H54 (cell line): ENCODE measurements around the gene GALNT17.
"Not testable (repeated sequence)": the region's sequence is repeated elsewhere in the genome, so short reads cannot be mapped to it uniquely, and the experiment has no call there.

Experiments
- DNase-seq: peaks from one replicate; pipeline ENCODE4 v3.0.0; 2011; ENCODE audit warnings: low spot score, mixed read lengths; ENCODE audit not compliant: insufficient read length
- FAIRE-seq: peaks from 3 replicates; lab custom pipeline; 2011; peaks lifted over from hg19 to GRCh38; lab: Jason Lieb, UNC
- POLR2A ChIP-seq: IDR thresholded peaks from 2 replicates; pipeline ENCODE4 v1.6.1; 2011; ENCODE audit warnings: low read depth, mild to moderate bottlenecking, low read length

The GALNT17 gene

DNA sequence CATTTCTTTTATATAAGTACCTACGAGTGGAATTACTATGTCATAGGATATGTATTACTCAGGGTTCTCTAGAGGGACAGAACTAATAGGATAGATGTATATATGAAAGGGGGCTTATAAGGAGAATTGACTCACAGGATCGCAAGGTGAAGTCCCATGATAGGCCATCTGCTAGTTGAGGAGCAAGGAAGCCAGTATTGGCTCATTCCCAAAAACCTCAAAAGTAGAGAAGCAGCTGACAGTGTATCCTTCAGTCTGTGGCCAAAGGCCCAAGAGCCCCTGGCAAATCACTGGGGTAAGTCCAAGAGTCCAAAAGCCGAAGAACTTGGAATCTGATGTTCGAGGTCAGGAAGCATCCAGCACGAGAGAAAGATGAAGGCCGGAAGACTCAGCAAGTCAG is 59.8 kb downstream of the GALNT17 start:
- no peak for TF ChIP-seq POLR2A
- DNase-seq = no peak
- no peak for FAIRE-seq

DNA sequence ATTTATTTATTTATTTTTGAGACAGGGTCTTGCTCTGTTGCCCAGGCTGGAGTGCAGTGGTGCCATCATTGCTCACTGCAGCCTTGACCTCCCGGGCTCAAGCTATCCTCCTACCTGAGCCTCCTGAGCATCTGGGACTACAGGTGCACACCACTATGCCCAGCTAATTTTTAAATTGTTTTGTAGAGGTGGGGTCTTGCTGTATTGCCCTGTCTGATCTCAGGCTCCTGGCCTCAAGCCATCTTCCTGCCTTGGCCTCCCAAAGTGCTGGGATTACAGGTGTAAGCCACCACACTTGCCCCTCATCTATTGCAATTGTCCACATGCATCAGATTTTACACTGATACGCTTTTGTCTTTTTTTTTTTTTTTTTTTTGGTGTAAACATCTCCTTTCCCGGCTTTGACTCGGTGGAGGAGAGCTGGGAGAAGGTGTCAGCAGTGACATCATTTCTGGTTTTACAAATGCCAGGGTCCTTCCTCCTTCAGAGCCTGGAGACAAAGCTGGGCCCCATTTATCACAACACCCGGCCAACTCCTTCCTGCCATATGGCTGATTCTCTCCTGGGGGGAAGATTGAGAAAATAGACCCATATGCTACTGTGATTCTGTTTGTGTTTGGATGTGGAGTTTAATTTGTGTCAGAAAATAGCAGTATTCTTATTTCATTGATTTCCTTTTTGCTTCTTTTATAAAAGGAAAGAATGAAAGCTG is 61.3 kb downstream of the GALNT17 start:
- FAIRE-seq (no peak), DNase-seq (no peak)
- TF ChIP-seq POLR2A = no peak

DNA sequence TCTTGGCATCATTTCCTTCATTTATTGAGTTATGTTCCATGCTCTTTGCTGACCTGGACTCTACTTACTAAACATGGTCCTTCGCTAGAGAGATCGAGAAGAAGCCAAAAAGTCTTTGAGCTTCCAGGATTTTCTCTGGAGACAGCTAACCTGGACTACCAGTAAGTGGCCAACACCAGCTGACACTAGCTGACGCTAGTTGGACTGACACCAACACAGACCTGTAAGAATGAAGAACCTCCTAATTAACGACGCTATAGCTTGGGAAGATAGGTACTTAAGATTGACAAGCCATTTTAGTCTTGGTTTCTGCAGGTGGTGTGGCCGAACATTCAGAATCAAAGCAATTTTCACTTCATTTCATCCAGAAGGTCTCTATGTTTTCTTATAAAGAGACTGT is 66.4 kb downstream of the GALNT17 start:
- FAIRE-seq (no peak), DNase-seq (no peak)
- TF ChIP-seq POLR2A = no peak

DNA sequence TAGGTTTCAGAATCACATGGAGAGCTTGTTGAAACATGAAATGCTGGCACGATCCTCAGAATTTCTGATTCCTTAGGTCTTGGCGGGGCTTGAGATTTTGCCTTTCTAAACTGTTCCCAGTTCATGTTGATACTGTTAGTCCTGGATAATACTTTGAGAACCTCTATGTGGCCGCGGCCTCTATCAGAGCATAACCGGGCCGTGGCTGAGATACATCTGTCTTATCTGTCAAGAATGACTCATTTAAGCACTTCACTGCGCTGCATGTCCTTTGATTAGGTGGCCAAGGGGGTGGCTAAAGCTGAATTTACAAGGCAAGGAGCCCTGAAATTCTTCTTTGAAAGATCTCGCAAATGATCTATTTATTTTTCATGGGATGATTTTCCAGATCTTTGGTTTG is 66.9 kb downstream of the GALNT17 start:
- DNase-seq (no peak), FAIRE-seq (no peak)
- no peak for TF ChIP-seq POLR2A

DNA sequence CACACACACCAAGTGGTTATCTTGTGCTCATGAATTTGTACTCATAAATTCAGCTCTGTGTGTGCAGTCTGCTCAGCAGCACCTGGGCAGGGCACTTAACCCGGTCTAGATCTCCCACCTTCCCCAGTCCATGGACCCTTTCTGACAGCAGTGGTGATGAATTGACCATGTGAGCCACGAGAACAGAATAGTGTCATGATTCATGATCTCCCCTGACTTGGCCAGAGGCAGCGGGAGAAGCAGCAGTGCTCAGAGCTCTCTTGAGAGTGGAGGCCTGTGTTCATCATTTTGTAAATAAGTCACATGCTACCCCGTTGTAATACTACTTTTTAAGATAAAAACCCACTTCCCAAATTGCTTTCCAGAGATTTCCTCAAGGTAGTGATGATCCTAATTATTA is 74.2 kb downstream of the GALNT17 start:
- FAIRE-seq = no peak
- DNase-seq = no peak
- no peak for TF ChIP-seq POLR2A

DNA sequence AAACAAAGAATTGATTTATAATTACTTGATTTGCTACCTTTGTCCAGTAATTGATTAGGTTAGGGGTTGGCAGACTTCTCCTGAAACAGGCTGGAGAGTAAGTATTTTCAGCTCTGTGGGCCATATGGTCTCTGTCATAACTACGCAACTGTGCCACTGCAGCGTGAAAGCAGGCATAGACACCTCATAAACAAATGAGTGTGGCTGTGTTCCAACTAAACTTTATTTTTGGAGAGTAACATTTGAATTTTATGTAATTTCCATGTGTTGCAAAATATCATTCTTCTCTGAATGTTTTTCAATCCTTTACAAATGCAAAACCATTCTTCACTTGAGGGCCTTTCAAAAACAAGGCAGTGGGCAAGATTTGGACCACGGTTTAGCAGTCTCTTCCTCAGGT is 76.9 kb downstream of the GALNT17 start:
- FAIRE-seq = no peak
- DNase-seq = no peak
- no peak for TF ChIP-seq POLR2A

DNA sequence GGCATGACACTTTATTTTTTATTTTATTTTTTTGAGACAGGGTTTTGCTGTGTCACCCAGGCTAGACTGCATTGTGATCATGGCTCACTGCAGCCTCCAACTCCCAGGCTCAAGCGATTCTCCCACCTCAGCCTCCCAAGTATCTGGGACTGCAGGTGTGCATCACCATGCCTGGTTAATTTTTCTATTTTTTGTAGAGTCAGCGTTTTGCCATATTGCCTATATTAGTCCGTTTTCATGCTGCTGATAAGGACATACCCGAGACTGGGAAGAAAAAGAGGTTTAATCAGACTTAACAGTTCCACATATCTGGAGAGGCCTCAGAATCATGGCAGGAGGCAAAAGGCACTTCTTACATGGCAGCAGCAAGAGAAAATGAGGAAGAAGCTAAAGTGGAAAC is 77.5 kb downstream of the GALNT17 start:
- DNase-seq, FAIRE-seq: not testable (repeated sequence)

DNA sequence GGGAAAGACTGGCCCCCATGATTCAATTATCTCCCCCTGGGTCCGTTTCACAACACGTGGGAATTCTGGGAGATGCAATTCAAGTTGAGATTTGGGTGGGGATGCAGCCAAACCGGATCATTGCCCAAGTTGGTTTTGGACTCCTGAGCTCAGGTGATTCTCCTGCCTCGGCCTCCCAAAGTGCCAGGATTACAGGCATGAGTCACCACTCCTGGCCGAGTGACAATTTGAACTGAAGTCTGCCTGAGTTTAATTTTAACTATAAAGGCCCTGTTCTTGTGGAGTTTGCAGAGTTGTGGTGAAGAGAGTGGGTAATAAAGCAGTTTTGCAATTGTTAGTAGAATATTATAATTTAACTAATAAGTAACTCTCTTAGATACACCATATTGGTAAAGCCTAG is 78.3 kb downstream of the GALNT17 start:
- DNase-seq = no peak
- no peak for FAIRE-seq
- TF ChIP-seq POLR2A = no peak

DNA sequence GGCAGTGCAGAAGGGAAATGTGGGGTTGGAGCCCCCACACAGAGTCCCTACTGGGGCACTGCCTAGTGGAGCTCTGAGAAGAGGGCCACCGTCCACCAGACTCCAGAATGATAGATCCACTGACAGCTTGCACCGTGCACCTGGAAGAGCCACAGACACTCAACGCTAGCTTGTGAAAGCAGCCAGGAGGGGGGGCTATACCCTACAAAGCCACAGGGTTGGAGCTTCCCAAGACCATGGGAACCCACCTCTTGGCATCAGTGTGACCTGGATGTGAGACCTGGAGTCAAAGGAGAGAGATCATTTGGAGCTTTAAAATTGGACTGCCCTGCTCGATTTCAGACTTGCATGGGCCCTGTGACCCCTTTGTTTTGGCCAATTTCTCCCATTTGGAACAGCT is 80.5 kb downstream of the GALNT17 start:
- DNase-seq, FAIRE-seq: not testable (repeated sequence)

DNA sequence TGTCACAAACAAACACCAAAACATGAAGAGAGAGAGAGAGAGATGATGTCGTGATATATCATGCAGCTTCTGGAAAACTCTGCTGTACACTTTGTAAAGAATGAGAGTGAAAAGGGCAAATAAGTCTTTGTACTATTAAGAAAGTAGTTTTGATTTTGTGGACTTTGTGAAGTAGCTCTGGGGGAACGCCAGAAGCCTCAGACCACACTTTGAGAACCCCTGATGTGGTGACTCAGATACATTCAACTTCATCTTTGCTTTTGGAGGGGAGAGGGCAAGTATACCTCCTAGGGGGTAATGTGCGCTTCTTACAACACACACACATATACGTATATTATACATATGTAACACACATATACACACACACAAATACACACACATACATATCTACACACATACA is 84.3 kb downstream of the GALNT17 start:
- FAIRE-seq = no peak
- no peak for DNase-seq
- no peak for TF ChIP-seq POLR2A

DNA sequence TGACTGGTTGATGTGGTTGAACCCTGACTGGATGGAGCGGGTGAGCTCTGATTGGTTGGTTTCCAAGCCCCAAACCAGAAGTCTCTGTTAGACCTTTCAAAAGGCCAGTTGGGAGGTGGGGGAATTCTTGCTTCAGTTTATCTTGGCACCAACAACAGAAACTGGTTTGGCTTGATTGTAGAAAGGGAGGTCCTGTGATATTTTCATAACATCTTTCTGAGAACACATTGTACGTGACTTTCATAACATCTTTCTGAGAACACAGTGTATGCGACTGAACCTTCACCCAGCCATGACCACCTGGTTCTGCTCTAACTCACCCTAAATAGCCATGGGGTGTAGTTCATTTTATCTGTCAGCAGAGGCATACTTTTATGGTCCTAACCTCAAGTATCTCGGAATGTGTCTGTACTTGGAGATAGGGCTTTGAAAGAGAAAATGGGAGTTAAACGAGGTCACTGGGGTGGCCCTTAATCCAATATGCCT is 88.3 kb downstream of the GALNT17 start:
- DNase-seq = no peak
- no peak for TF ChIP-seq POLR2A
- no peak for FAIRE-seq

DNA sequence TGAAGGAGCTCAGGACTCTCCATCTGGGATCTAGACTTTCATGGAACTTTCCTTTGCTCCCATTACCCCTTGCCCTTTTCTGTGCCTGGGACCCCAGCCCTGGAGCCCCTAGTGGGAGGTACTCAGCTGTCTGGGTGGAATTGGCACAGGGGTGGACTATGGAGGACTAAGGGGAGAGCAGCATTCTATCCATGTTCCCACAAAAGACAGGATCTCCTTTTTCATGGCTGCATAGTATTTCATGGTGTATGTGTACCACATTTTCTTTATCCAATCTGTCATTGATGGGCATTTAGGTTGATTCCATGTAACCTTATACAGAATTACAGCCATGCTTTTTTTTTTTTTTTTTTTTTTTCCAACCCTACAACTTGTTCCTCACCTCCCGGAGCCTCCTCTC is 89.1 kb downstream of the GALNT17 start:
- DNase-seq (no peak), FAIRE-seq (no peak)
- no peak for TF ChIP-seq POLR2A

DNA sequence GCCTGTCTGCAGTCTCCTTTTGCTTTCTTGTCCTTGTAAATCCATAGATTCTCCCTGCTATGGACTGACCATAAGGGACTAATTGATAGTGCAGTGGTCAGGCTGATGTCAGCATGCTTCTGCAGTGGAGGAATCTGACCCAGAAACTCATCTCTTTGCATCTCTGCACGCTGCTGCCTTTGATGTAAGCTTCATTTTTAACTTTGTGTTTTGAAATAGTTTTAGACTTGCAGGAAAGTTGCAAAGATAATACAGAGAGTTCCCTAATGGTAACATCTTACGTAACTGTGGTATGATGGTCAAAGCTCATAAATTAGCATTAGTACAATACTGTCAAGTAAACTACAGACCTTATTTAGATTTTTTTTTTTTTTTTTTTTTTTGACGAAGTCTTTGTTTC is 89.6 kb downstream of the GALNT17 start:
- DNase-seq (no peak), FAIRE-seq (no peak)
- no peak for TF ChIP-seq POLR2A

DNA sequence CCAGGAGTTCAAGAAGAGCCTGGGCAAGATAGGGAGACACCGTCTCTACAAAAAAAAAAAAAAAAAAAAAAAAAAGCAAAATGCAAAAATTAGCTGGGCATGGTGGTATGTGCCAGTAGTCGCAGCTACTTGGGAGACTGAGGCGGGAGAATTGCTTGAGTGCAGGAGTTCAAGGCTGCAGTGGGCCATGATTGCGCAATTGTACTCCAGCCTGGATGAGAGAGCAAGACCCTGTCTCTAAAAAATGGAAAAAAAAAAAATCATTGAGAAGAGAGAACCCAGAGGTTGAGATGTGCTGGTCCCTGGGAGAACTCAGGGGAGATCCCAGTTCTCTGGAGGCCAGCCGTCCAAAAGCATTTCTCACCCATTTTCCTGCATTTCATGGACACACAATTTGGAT is 95.2 kb downstream of the GALNT17 start:
- no peak for TF ChIP-seq POLR2A
- no peak for FAIRE-seq

DNA sequence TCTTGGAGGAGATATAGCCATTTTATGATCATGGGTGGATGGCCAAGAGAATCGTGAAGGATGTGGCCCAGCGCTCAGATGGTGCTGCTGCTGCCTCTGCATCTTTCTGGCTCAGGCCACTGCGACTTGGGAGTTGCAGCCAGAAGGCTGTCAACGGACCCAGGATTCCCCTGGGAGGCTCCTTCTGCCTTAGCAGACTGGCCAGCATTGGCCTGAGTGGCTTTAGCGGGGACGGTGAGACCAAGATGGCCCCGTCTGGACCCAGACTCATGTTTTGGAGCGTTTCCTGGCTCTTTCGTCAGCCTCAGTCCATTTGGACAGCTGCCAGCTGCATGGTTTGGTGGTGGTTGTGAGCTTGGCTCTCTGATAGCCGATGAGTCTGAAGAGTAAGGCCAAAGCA is 97.2 kb downstream of the GALNT17 start:
- FAIRE-seq (no peak), DNase-seq (no peak)
- TF ChIP-seq POLR2A = no peak

More for the DNA sequence above, 95.2 kb downstream of the GALNT17 start:
- no peak for DNase-seq

DNA sequence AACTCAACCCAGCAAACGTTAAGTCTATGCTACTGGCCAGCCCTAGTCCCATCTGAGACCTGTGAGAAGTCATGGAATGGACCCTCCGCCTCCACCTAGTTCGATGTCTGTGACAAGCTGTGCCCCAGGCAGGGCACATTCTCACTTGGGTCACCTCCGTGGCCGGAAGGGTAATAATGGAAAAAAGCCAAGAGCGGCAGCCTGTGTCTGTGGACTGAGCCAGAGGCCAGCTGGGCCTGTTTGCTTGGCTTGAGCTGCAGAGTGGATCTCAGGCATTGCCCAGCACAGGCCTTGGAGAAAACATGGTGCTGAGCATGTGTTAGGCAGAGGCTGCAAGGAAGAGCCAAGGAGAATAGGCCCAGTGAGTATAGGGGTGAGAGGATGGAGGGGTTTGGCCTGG is 97.8 kb downstream of the GALNT17 start:
- DNase-seq = no peak
- no peak for FAIRE-seq
- no peak for TF ChIP-seq POLR2A
